Coronary artery (tissue), 2 donors: Measurements from ENCODE around the gene ATAD3B.

ENCODE experiments used
- DNase-seq: peaks from one replicate; pipeline ENCODE4 v3.0.0-alpha.2; 2017; ENCODE audit warnings: low spot score
- H3K27ac ChIP-seq, 2 donors: fragments of 200-600 bp; sonication (generic); one replicate each; pipeline ENCODE4 v1.5.1; 2016 to 2019
- H3K4me3 ChIP-seq: fragments of 200-600 bp; sonication (generic); 2 replicates; pipeline ENCODE4 v1.5.1; 2016; ENCODE audit warnings: mild to moderate bottlenecking, moderate library complexity
- TF ChIP-seq, protein P1 (sequence below): fragments of 200-600 bp; sonication (generic); IDR thresholded peaks from one replicate; pipeline ENCODE4 v1.5.1; 2019; ENCODE audit warnings: antibody characterized with exemption

Gene ATAD3B

GRCh38 chr1:1437904-1438376, 33.6 kb upstream of the ATAD3B start:
- H3K27ac ChIP-seq: no peak overlapping the region

GRCh38 chr1:1438531-1439381, 32.8 kb upstream of the ATAD3B start:
- no peak for DNase-seq
- TF ChIP-seq, protein P1, sequence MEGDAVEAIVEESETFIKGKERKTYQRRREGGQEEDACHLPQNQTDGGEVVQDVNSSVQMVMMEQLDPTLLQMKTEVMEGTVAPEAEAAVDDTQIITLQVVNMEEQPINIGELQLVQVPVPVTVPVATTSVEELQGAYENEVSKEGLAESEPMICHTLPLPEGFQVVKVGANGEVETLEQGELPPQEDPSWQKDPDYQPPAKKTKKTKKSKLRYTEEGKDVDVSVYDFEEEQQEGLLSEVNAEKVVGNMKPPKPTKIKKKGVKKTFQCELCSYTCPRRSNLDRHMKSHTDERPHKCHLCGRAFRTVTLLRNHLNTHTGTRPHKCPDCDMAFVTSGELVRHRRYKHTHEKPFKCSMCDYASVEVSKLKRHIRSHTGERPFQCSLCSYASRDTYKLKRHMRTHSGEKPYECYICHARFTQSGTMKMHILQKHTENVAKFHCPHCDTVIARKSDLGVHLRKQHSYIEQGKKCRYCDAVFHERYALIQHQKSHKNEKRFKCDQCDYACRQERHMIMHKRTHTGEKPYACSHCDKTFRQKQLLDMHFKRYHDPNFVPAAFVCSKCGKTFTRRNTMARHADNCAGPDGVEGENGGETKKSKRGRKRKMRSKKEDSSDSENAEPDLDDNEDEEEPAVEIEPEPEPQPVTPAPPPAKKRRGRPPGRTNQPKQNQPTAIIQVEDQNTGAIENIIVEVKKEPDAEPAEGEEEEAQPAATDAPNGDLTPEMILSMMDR: no peak
- Histone ChIP-seq H3K4me3 (no peak overlapping the region), H3K27ac (no peak overlapping the region)

More at GRCh38 chr1:1437904-1438376, 33.6 kb upstream of the ATAD3B start:
- TF ChIP-seq, protein P1: no peak
- H3K4me3 ChIP-seq: no peak overlapping the region
- no peak for DNase-seq

DNA sequence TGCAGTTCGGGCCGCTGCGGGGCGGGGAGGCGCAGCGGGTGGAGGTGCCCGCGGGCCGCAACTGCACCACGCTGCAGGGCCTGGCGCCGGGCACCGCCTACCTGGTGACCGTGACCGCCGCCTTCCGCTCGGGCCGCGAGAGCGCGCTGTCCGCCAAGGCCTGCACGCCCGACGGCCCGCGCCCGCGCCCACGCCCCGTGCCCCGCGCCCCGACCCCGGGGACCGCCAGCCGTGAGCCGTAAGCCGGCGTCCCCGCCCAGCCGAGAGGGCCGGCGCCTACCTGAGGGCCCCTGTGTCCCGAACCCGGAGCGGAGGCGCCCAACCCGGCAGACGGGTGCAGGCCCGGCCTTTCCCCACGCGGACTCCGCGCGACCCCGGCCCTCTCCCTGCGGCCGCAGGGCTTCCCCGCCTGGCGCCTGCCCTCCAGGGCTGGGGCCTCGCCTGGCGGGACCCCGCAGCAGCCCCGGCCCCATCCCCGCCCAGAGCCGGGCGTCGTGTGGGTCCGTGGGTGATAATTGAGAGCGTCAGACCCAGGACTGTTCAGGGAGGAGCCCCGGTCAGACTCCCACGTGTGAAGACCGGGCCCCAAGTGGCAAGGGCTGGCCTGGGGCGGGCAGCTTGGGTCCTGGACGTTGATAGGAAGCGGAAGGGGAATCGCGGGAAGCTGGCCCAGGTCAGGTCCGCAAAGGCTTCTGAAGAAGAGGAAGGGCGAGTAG, 31.9 kb upstream of the ATAD3B start:
- TF ChIP-seq, protein P1: no peak
- H3K27ac ChIP-seq: no peak overlapping the region

DNA sequence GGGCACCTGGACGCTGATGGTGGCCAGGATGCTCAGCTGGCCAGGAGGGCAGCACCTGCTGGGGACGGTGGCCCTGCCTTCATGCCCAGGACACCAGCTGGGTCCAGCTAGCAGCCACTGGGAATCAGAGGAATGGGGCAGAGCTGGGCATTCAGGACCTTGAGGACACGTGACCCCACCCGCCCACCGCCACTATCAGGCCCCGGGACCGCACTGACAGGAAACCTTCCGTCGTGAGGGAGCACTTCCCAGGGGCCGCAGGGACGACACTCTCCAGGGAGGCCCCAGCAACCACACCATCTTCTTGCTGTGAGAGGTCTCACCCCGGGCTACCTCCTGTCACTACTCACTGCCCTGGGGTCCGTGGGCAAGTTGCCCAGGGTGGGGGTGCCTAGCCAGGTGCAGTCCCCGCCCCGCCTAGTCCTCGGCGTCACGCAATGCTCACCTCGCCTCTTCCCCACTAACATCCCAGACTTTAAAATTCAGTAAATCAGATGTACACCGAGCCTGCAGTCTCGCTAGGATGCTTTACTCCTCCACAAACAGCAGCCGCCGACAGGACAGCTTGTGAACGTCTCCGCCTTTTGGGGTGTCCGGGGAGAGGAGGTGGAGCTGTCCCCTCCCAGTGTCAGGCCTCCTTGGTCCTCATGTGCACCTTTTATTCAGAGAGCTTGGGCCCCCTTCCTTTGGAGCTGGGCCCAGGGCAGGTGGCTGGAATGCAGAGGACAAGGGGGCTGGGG, 31.1 kb upstream of the ATAD3B start:
- Histone ChIP-seq H3K4me3 (no peak overlapping the region), H3K27ac (no peak overlapping the region)
- no peak for DNase-seq
- TF ChIP-seq, protein P1: no peak

More for the DNA sequence above, 31.9 kb upstream of the ATAD3B start:
- no peak for DNase-seq
- H3K4me3 ChIP-seq: no peak overlapping the region

DNA sequence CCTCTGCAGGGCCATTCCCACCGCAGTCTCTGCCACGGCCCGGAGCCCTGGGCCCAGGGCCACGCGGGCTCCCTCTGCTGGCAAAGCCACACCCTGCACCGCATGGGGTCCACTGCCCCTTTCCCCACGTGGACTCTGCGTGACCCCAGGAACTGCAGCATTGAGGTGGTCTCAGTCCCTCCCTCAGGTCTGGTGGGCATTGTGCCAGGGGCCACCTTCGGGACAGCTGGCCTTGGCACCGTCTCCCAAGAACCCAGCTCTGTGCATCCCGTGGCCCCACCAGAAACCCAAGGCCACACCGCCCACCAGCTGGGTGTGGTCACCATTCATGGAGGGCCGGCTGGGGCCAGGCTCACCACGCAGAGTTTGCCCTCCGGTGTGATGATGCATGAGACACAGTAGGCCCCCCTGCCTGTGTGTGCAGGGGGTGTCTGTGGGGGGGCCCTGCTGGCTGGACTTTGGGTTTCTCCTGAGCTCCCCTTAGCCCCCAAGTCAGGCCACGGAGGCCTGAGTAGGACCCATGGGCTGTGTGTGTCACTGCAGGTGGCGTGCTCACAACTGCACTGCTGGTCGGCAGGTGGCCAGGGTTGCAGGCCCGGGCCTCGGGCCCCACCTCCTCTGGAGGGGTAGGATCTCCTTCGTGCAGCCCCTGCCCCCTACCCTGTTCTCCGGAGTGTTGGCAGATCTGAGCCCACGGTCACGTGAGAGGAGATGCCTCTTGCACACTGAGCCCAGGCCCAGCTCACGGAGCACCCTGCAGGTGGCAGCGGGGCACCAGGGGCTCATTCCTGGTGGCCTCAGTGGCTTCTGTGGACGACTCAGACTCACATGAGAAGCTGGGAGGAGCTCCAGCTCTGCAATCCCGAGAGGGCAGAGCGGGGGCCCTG, 30.3 kb upstream of the ATAD3B start:
- TF ChIP-seq, protein P1: peak; percentile 81
- H3K27ac ChIP-seq: no peak overlapping the region
- DNase-seq: no peak
- no peak overlapping the region for H3K4me3 ChIP-seq
